Smooth muscle cell (in vitro differentiated cells): ENCODE results near the gene ATR. TPM values are rescaled to one million over a fixed set of nuclear protein-coding genes. Genes with fewer than 3 reads are reported as not detected.

Source experiments
- DNase-seq: peaks from one replicate; lab custom pipeline; 2025; ENCODE audit not compliant: unreplicated experiment; lab: John Stamatoyannopoulos, UW
- H2AFZ ChIP-seq: fragments of 200-600 bp; sonication (generic); 2 replicates; pipeline ENCODE4 v1.6.0; 2016; ENCODE audit warnings: antibody characterized with exemption, low read depth, mild to moderate bottlenecking
- H3F3A ChIP-seq: fragments of 200-600 bp; sonication (generic); 2 replicates; pipeline ENCODE4 v1.6.0; 2017; ENCODE audit warnings: antibody characterized with exemption, low read depth
- H3K27ac ChIP-seq: fragments of 200-600 bp; sonication (generic); 2 replicates; pipeline ENCODE4 v1.5.1; 2016; ENCODE audit warnings: low read depth, mild to moderate bottlenecking
- H3K27me3 ChIP-seq: fragments of 200-600 bp; sonication (generic); 2 replicates; pipeline ENCODE4 v1.6.1; 2016; ENCODE audit warnings: low read depth, mild to moderate bottlenecking
- H3K36me3 ChIP-seq: fragments of 200-600 bp; sonication (generic); 2 replicates; pipeline ENCODE4 v1.5.1; 2016; ENCODE audit warnings: low read depth
- H3K4me1 ChIP-seq: fragments of 200-600 bp; sonication (generic); 2 replicates; pipeline ENCODE4 v1.5.1; 2016; ENCODE audit warnings: low read depth
- H3K4me2 ChIP-seq: fragments of 200-600 bp; sonication (generic); 2 replicates; pipeline ENCODE4 v1.6.0; 2016; ENCODE audit warnings: mild to moderate bottlenecking
- H3K4me3 ChIP-seq: fragments of 200-600 bp; sonication (generic); 2 replicates; pipeline ENCODE4 v1.5.1; 2016; ENCODE audit warnings: mild to moderate bottlenecking
- H3K79me2 ChIP-seq: fragments of 200-600 bp; sonication (generic); 2 replicates; pipeline ENCODE4 v1.6.0; 2016; ENCODE audit warnings: low read depth, mild to moderate bottlenecking
- H3K9ac ChIP-seq: fragments of 200-600 bp; sonication (generic); 2 replicates; pipeline ENCODE4 v1.6.0; 2016; ENCODE audit warnings: low read depth
- H3K9me3 ChIP-seq: fragments of 200-600 bp; sonication (generic); replicated peaks from 2 replicates; pipeline ENCODE4 v1.5.1; 2016; ENCODE audit warnings: low read depth
- H4K20me1 ChIP-seq: fragments of 200-600 bp; sonication (generic); 2 replicates; pipeline ENCODE4 v1.6.0; 2016; ENCODE audit warnings: low read depth
- CTCF ChIP-seq: fragments of 200-600 bp; sonication (generic); IDR thresholded peaks from 2 replicates; pipeline ENCODE4 v1.5.1; 2017; ENCODE audit warnings: borderline replicate concordance, mild to moderate bottlenecking, antibody characterized with exemption; ENCODE audit not compliant: insufficient read depth, poor library complexity, severe bottlenecking
- WGBS: methylation state at CpG from one replicate; pipeline ENCODE4 v1.1.7; 2016; ENCODE audit warnings: low lambda C conversion rate; 5-methylcytosine and 5-hydroxymethylcytosine counted together
- polyA plus RNA-seq: library from polyadenylated mRNA; unstranded; fragments of >200 nt; fragmentation: Nextera tagmentation; extraction: Ambion mirVana; gene quantifications from 2 replicates; pipeline ENCODE4 v1.2.1, GENCODE V29; 2016
- total RNA-seq: library from RNA; depleted of rRNA; stranded (reverse); fragments of >200 nt; gene quantifications from 2 replicates; pipeline ENCODE4 v1.2.3, GENCODE V29; 2014

ATR gene
- total and polyA plus RNA-seq, 2 experiments from 2014 or later: 8.8 to 22.5 TPM

- Histone ChIP-seq H3K9me3 (no peaks in the 10 kb centered on the region), H3K27me3 (no peaks in the 10 kb centered on the region), H3K4me2 (no peak overlapping the region), H3F3A (no peaks in the 10 kb centered on the region), H3K79me2 (no peaks in the 10 kb centered on the region), H3K27ac (no peak overlapping the region), H2AFZ (peak overlapping the region; percentile 11), H3K9ac (no peak overlapping the region), H3K4me3 (no peak overlapping the region), H3K4me1 (peaks cover 3% of the 10 kb centered on the region), H3K36me3 (no peaks in the 10 kb centered on the region), H4K20me1 (no peaks in the 10 kb centered on the region)
- no peak for DNase-seq
- no peak for TF ChIP-seq CTCF
- WGBS: 74% methylated on average over 2 of the region's 2 CpGs
Observed at GRCh38 chr3:142624341-142625152, 46.0 kb upstream of the ATR start.

- no peaks in the 10 kb centered on the region for H3K36me3 ChIP-seq
- no peaks in the 10 kb centered on the region for H3K27me3 ChIP-seq
- DNase-seq: no peak
- no peak for TF ChIP-seq CTCF
- no peaks in the 10 kb centered on the region for H4K20me1 ChIP-seq
- H3K79me2 ChIP-seq: no peaks in the 10 kb centered on the region
- H2AFZ ChIP-seq: no peak overlapping the region
- H3K27ac ChIP-seq: no peak overlapping the region
- no peak overlapping the region for H3K4me3 ChIP-seq
- H3K9me3 ChIP-seq: no peaks in the 10 kb centered on the region
- no peaks in the 10 kb centered on the region for H3F3A ChIP-seq
- H3K4me1 ChIP-seq: peaks cover 3% of the 10 kb centered on the region
- no peak overlapping the region for H3K4me2 ChIP-seq
- no peak overlapping the region for H3K9ac ChIP-seq
Observed at GRCh38 chr3:142623194-142623593, 44.7 kb upstream of the ATR start.

- DNase-seq: no peak
- H3K4me1 ChIP-seq: peaks cover 3% of the 10 kb centered on the region
- no peaks in the 10 kb centered on the region for H3K36me3 ChIP-seq
- no peaks in the 10 kb centered on the region for H3K79me2 ChIP-seq
- no peaks in the 10 kb centered on the region for H3K9me3 ChIP-seq
- no peaks in the 10 kb centered on the region for H4K20me1 ChIP-seq
- no peak overlapping the region for H3K4me3 ChIP-seq
- H3K9ac ChIP-seq: no peak overlapping the region
- H3K4me2 ChIP-seq: no peak overlapping the region
- TF ChIP-seq CTCF: no peak
- H3K27ac ChIP-seq: no peak overlapping the region
- no peaks in the 10 kb centered on the region for H3K27me3 ChIP-seq
- H3F3A ChIP-seq: no peaks in the 10 kb centered on the region
- 97% methylated on average over 2 of the region's 2 CpGs for WGBS
- H2AFZ ChIP-seq: no peak overlapping the region
Observed at GRCh38 chr3:142622405-142622804, 43.9 kb upstream of the ATR start.

GRCh38 chr3:142618917-142619461 lies 40.5 kb upstream of the ATR start:
- no peaks in the 10 kb centered on the region for H3K79me2 ChIP-seq
- no peaks in the 10 kb centered on the region for H3F3A ChIP-seq
- H3K4me2 ChIP-seq: no peak overlapping the region
- H3K4me3 ChIP-seq: no peak overlapping the region
- no peaks in the 10 kb centered on the region for H3K36me3 ChIP-seq
- no peak overlapping the region for H3K27ac ChIP-seq
- no peaks in the 10 kb centered on the region for H4K20me1 ChIP-seq
- no peaks in the 10 kb centered on the region for H3K27me3 ChIP-seq
- no peak for DNase-seq
- H2AFZ ChIP-seq: no peak overlapping the region
- no peaks in the 10 kb centered on the region for H3K4me1 ChIP-seq
- 88% methylated on average over 3 of the region's 3 CpGs for WGBS
- no peak overlapping the region for H3K9ac ChIP-seq
- no peaks in the 10 kb centered on the region for H3K9me3 ChIP-seq
- no peak for TF ChIP-seq CTCF
